GM19351 (cell line): Measurements from ENCODE around the gene NETO2.

ENCODE experiments used
- ATAC-seq: cut with Tn5 transposase; IDR thresholded peaks from one replicate; pipeline ENCODE4 v1.9.1; 2021; ENCODE audit warnings: mild to moderate bottlenecking, moderate library complexity; ENCODE audit not compliant: unreplicated experiment

Gene NETO2

GRCh38 chr16:47047524-47048203, 96.1 kb downstream of the NETO2 start:
- peak; percentile 20 for ATAC-seq

GRCh38 chr16:47046726-47047523, 96.8 kb downstream of the NETO2 start:
- peak; percentile 73 for ATAC-seq

GRCh38 chr16:47045459-47045858, 98.3 kb downstream of the NETO2 start:
- no peak for ATAC-seq

GRCh38 chr16:47045023-47045422, 98.7 kb downstream of the NETO2 start:
- ATAC-seq: no peak

GRCh38 chr16:47043970-47044684, 99.6 kb downstream of the NETO2 start:
- ATAC-seq: no peak

- ATAC-seq: no peak
These were observed 100.5 kb downstream of the NETO2 start for GRCh38 chr16:47043200-47043599.

- ATAC-seq: peak; percentile 91
These were observed 105.8 kb downstream of the NETO2 start for GRCh38 chr16:47037746-47038458.

- peak; percentile 37 for ATAC-seq
These were observed 106.4 kb downstream of the NETO2 start for GRCh38 chr16:47037396-47037745.

GRCh38 chr16:47036201-47036600, 107.5 kb downstream of the NETO2 start:
- no peak for ATAC-seq

- no peak for ATAC-seq
These were observed 108.3 kb downstream of the NETO2 start for GRCh38 chr16:47035436-47035835.

GRCh38 chr16:47034455-47034854, 109.3 kb downstream of the NETO2 start:
- ATAC-seq: no peak

GRCh38 chr16:47033176-47033575, 110.6 kb downstream of the NETO2 start:
- ATAC-seq: no peak

GRCh38 chr16:47029724-47030123, 114.0 kb downstream of the NETO2 start:
- ATAC-seq: no peak

GRCh38 chr16:47028767-47029377, 114.9 kb downstream of the NETO2 start:
- no peak for ATAC-seq
